HG03460 (cell line): ENCODE measurements around the gene CAMK2N2.

ENCODE experiments used
- ATAC-seq: cut with Tn5 transposase; IDR thresholded peaks from one replicate; pipeline ENCODE4 v1.9.1; 2021; ENCODE audit not compliant: unreplicated experiment

Gene CAMK2N2

GRCh38 chr3:184240384-184241140 lies 20.8 kb downstream of the CAMK2N2 start:
- ATAC-seq: no peak

GRCh38 chr3:184239708-184240107 lies 21.6 kb downstream of the CAMK2N2 start:
- no peak for ATAC-seq

GRCh38 chr3:184239221-184239620 lies 22.1 kb downstream of the CAMK2N2 start:
- ATAC-seq: no peak

- ATAC-seq: no peak
These were observed 23.0 kb downstream of the CAMK2N2 start for GRCh38 chr3:184238246-184238818.

GRCh38 chr3:184237807-184238206 lies 23.5 kb downstream of the CAMK2N2 start:
- ATAC-seq: no peak

- ATAC-seq: no peak
These were observed 24.1 kb downstream of the CAMK2N2 start for GRCh38 chr3:184237211-184237610.

- no peak for ATAC-seq
These were observed 24.7 kb downstream of the CAMK2N2 start for GRCh38 chr3:184236636-184237035.

GRCh38 chr3:184236033-184236410 lies 25.3 kb downstream of the CAMK2N2 start:
- ATAC-seq: no peak

- ATAC-seq: no peak
These were observed 25.8 kb downstream of the CAMK2N2 start for GRCh38 chr3:184235381-184236032.

- ATAC-seq: no peak
These were observed 26.5 kb downstream of the CAMK2N2 start for GRCh38 chr3:184234671-184235380.

GRCh38 chr3:184234224-184234623 lies 27.1 kb downstream of the CAMK2N2 start:
- no peak for ATAC-seq

GRCh38 chr3:184233127-184233843 lies 28.1 kb downstream of the CAMK2N2 start:
- no peak for ATAC-seq

- no peak for ATAC-seq
These were observed 29.7 kb downstream of the CAMK2N2 start for GRCh38 chr3:184231671-184232070.

GRCh38 chr3:184230603-184231528 lies 30.5 kb downstream of the CAMK2N2 start:
- ATAC-seq: no peak

GRCh38 chr3:184230081-184230602 lies 31.2 kb downstream of the CAMK2N2 start:
- no peak for ATAC-seq

GRCh38 chr3:184229394-184230080 lies 31.8 kb downstream of the CAMK2N2 start, which contains the start of gene VWA5B2:
Gene VWA5B2 (plus strand): TSS chr3:184229585. CDS start chr3:184230529, 944 bp downstream.
- peak; percentile 66 for ATAC-seq

GRCh38 chr3:184228376-184229137 lies 32.8 kb downstream of the CAMK2N2 start:
- no peak for ATAC-seq

- ATAC-seq: no peak
These were observed 33.8 kb downstream of the CAMK2N2 start for GRCh38 chr3:184227481-184227935.
